K562 (cell line): ENCODE measurements around the gene MAPK13. TPM values are rescaled to one million over a fixed set of nuclear protein-coding genes. Genes with fewer than 3 reads are reported as not detected.

Experiments
- ATAC-seq: fragments of 200-7000 bp; cut with Tn5 transposase; 3 replicates; pipeline ENCODE4 v1.9.1; 2020; ENCODE audit warnings: moderate library complexity
- BruUV-seq: library from RNA; stranded (reverse); fragments of 400-500 nt; replicated peaks from 2 replicates; lab custom pipeline; 2021; lab: Mats Ljungman, UMichigan
- CTCF ChIA-PET: fragments of 300-600 bp; formaldehyde crosslinking; extraction: SDS; loops from one replicate; lab custom pipeline; 2021; ENCODE audit warnings: low intra/inter-chr PET ratio; lab: Yijun Ruan, JAX
- POLR2A ChIA-PET: fragments of 300-600, 350-650 bp; sonication (Branson Sonifier 250); formaldehyde crosslinking; extraction: SDS; loops from one replicate; lab custom pipeline; 2021; ENCODE audit warnings: antibody characterized with exemption, inconsistent platforms; lab: Yijun Ruan, JAX
- DNase-seq, 4 experiments: peaks; one replicate each; pipeline versions ENCODE4 v3.0.0 to v3.0.0-alpha.2; 2011 to 2018; ENCODE audit warnings: low spot score in 3 of 4, mixed read lengths in 3 of 4; ENCODE audit errors: extremely low read depth in 1 of 4
- FAIRE-seq: peaks from 2 replicates; lab custom pipeline; 2011; peaks lifted over from hg19 to GRCh38; lab: Jason Lieb, UNC
- H2AFZ ChIP-seq: 2 replicates; pipeline ENCODE4 v1.6.0; 2011; ENCODE audit warnings: low read depth, low read length, control low read depth, inconsistent platforms
- H3K27ac ChIP-seq: fragments of 200-600 bp; 3 replicates; pipeline ENCODE4 v1.8.0; 2011; ENCODE audit warnings: low read depth, mild to moderate bottlenecking, control low read depth, inconsistent platforms, low read length, moderate library complexity, mixed read lengths; ENCODE audit errors: extremely low read depth
- H3K27me3 ChIP-seq, 2 experiments: fragments of 300-600 bp in 1 of 2; 2 replicates in 1 of 2; 3 replicates in 1 of 2; pipeline versions ENCODE4 v1.6.0 to v1.8.0; 2011; ENCODE audit warnings: inconsistent platforms in 2 of 2, low read length in 2 of 2, mild to moderate bottlenecking in 1 of 2, mixed read lengths in 1 of 2, moderate library complexity in 1 of 2; ENCODE audit not compliant: control insufficient read depth in 2 of 2, insufficient read depth in 2 of 2
- H3K36me3 ChIP-seq: fragments of 300-600 bp; 3 replicates; pipeline ENCODE4 v1.8.0; 2011; ENCODE audit warnings: mild to moderate bottlenecking, low read length, inconsistent platforms; ENCODE audit not compliant: control insufficient read depth, insufficient read depth
- H3K4me1 ChIP-seq, 2 experiments: fragments of 200-600 bp in 1 of 2; replicated peaks in 1 of 2; 2 replicates in 1 of 2; 3 replicates in 1 of 2; pipeline versions ENCODE4 v1.5.1 to v1.8.0; 2011; ENCODE audit warnings: inconsistent platforms in 2 of 2, low read length in 2 of 2, mild to moderate bottlenecking in 1 of 2, mixed read lengths in 1 of 2, moderate library complexity in 1 of 2; ENCODE audit not compliant: control insufficient read depth in 2 of 2, insufficient read depth in 2 of 2
- H3K4me2 ChIP-seq: 2 replicates; pipeline ENCODE4 v1.6.1; 2011; ENCODE audit warnings: low read length, control low read depth, inconsistent platforms, mixed read lengths; ENCODE audit not compliant: insufficient read depth
- H3K4me3 ChIP-seq: fragments of 200-600 bp; sonication (generic), shearing (Covaris generic); 2 replicates; pipeline ENCODE4 v1.5.1; 2016; ENCODE audit warnings: control low read depth, inconsistent platforms
- H3K79me2 ChIP-seq: fragments of 200-600 bp; 3 replicates; pipeline ENCODE4 v1.8.0; 2011; ENCODE audit warnings: low read length, inconsistent platforms; ENCODE audit not compliant: control insufficient read depth, insufficient read depth
- H3K9ac ChIP-seq, 2 experiments: 2 replicates each; pipeline versions ENCODE4 v1.6.0 to v1.6.1; 2011; ENCODE audit warnings: low read depth in 2 of 2, low read length in 2 of 2, control low read depth in 1 of 2, inconsistent platforms in 1 of 2, mild to moderate bottlenecking in 1 of 2, mixed read lengths in 1 of 2; ENCODE audit not compliant: insufficient read depth in 1 of 2
- H3K9me1 ChIP-seq: one replicate; pipeline ENCODE4 v1.6.0; 2011; ENCODE audit warnings: inconsistent platforms, mild to moderate bottlenecking, low read length, moderate library complexity; ENCODE audit not compliant: control insufficient read depth, insufficient read depth
- H3K9me3 ChIP-seq: replicated peaks from 2 replicates; pipeline ENCODE4 v1.5.1; 2011; ENCODE audit warnings: low read depth, low read length, inconsistent platforms; ENCODE audit not compliant: control insufficient read depth, insufficient read depth
- H4K20me1 ChIP-seq: replicated peaks from 2 replicates; pipeline ENCODE4 v1.6.1; 2011; ENCODE audit warnings: low read length, inconsistent platforms, mixed read lengths; ENCODE audit not compliant: control insufficient read depth, insufficient read depth
- CBX3 ChIP-seq, 2 experiments: IDR thresholded peaks; 1 replicate in 1 of 2; 2 replicates in 1 of 2; pipeline ENCODE4 v1.6.1; 2012; ENCODE audit warnings: inconsistent platforms in 2 of 2, low read length in 2 of 2, borderline replicate concordance in 1 of 2, control low read depth in 1 of 2
- CEBPB ChIP-seq: fragments of 450-650 bp; IDR thresholded peaks from 2 replicates; pipeline ENCODE4 v1.6.1; 2016; ENCODE audit warnings: missing genetic modification characterization, missing compliant biosample characterization
- DMBX1 ChIP-seq: fragments of 250-450 bp; sonication (Bioruptor Pico); IDR thresholded peaks from 2 replicates; pipeline ENCODE4 v1.8.0; 2022; ENCODE audit warnings: inconsistent platforms, mild to moderate bottlenecking, moderate library complexity, borderline replicate concordance
- FOXA3 ChIP-seq, 2 experiments: fragments of 450-650 bp in 1 of 2; sonication (generic) in 1 of 2; formaldehyde crosslinking; IDR thresholded peaks in 1 of 2; conservative IDR thresholded peaks in 1 of 2; 2 replicates each; pipeline versions ENCODE4 v1.4.0 to v1.8.0; 2020 to 2022; ENCODE audit warnings: mild to moderate bottlenecking in 2 of 2, missing genetic modification reagents in 1 of 2
- KLF13 ChIP-seq: fragments of 450-650 bp; IDR thresholded peaks from 2 replicates; pipeline ENCODE4 v1.6.1; 2016; ENCODE audit warnings: missing genetic modification characterization, low read depth, mild to moderate bottlenecking, missing compliant biosample characterization, moderate library complexity, borderline replicate concordance
- NUFIP1 ChIP-seq: fragments of 450-650 bp; IDR thresholded peaks from 2 replicates; pipeline ENCODE4 v1.6.1; 2018; ENCODE audit not compliant: partially characterized antibody
- SAFB ChIP-seq: fragments of 200-400 bp; formaldehyde crosslinking; IDR thresholded peaks from 2 replicates; pipeline ENCODE4 v1.6.1; 2017; ENCODE audit warnings: low read depth, low read length, borderline replicate concordance
- TCF7L2 ChIP-seq: fragments of 150-350 bp; IDR thresholded peaks from 2 replicates; pipeline ENCODE4 v1.6.1; 2016; ENCODE audit warnings: low read depth, mild to moderate bottlenecking, low read length, moderate library complexity
- TRIM24 ChIP-seq, 2 experiments: fragments of 450-650 bp; IDR thresholded peaks; 2 replicates each; pipeline ENCODE4 v1.6.1; 2016
- TRIM28 ChIP-seq: fragments of 450-650 bp; IDR thresholded peaks from 2 replicates; pipeline ENCODE4 v1.6.1; 2017
- ZNF280A ChIP-seq: fragments of 450-650 bp; IDR thresholded peaks from 2 replicates; pipeline ENCODE4 v1.6.1; 2018; ENCODE audit warnings: mild to moderate bottlenecking, low read depth; ENCODE audit not compliant: partially characterized antibody
- WGBS: fragments of 100-300 bp; shearing (Covaris generic); methylation state at CpG from one replicate; pipeline ENCODE4 v1.1.6; 2016; ENCODE audit warnings: low coverage, mixed read lengths; ENCODE audit not compliant: insufficient coverage; ENCODE audit errors: missing lambda C conversion rate; 5-methylcytosine and 5-hydroxymethylcytosine counted together
- in situ Hi-C: fragments of 300-500 bp; cut with MboI; formaldehyde crosslinking; loops from 4 replicates; pipeline ENCODE4 v1.15.0; 2018; ENCODE audit warnings: inconsistent platforms, mixed read lengths
- intact Hi-C: fragments of 100-400 bp; cut with micrococcal nuclease; formaldehyde crosslinking; loops from 2 replicates; pipeline ENCODE4 v1.14.2; 2022
- polyA plus RNA-seq, 8 experiments: library from polyadenylated mRNA; depleted of rRNA in 4 of 8; stranded (reverse) in 5 of 8; unstranded in 3 of 8; fragments of >200 nt; fragmentation: Nextera tagmentation in 2 of 8; fragmentation: Illumina TruSeq in 1 of 8; extraction: Ambion mirVana in 2 of 8; extraction: Trizol in 1 of 8; gene quantifications; 2 replicates each; pipeline versions ENCODE4 v1.2.1 to v1.2.3, GENCODE V29; 2011 to 2014; ENCODE audit warnings: inconsistent platforms in 1 of 8, missing spikeins in 1 of 8
- total RNA-seq, 7 experiments: library from RNA; depleted of rRNA in 6 of 7; stranded (reverse); fragments of >200 nt in 6 of 7; fragmentation: Illumina TruSeq in 2 of 7; extraction: Trizol in 2 of 7; gene quantifications; 2 replicates each; pipeline versions ENCODE4 v1.2.1 to v1.2.3, GENCODE V29; 2011 to 2021; ENCODE audit warnings: low replicate concordance in 1 of 7

The MAPK13 gene
- total and polyA plus RNA-seq, 9 of the 15 experiments (the other 6 are each of a cell fraction or from before 2014, with no cell fraction given) = 0.03 to 2.3 (median 0.48) TPM; not detected in 1

- ATAC-seq (no peak), DNase-seq (no peak), FAIRE-seq (no peak)
- no peaks in the 10 kb centered on the region for H3K79me2 ChIP-seq
- peaks cover 9% of the 10 kb centered on the region for H3K9me3 ChIP-seq
- ChIA-PET CTCF (no interaction called here), POLR2A (interaction anchor here (1.2 kb wide), 1 partner anchor 17 kb away, joined by 3 read pairs; no protein-coding TSS in a partner anchor)
- H3K4me2 ChIP-seq = no peak overlapping the region
- H3K27me3 ChIP-seq = no peaks in the 10 kb centered on the region
- no peak for TF ChIP-seq CEBPB (tag)
- no peak for TF ChIP-seq SAFB
- TF ChIP-seq TRIM24 (IDR thresholded peaks at IDR 0.05) = peak; percentile 43 to 57; a peak in 3 of 4 replicates
- TF ChIP-seq NUFIP1 = no peak
- no peak for TF ChIP-seq TCF7L2
- TF ChIP-seq CBX3 (IDR thresholded peaks at IDR 0.05; ENCODE audit: borderline replicate concordance in 1 of 2, low read length in 2 of 2) = peak in 1 of 2 experiments; percentile 83; a peak in 2 of 3 replicates
- peak; percentile 79 for TF ChIP-seq TRIM28
- no peak for TF ChIP-seq KLF13 (tag)
- TF ChIP-seq ZNF280A = peak; percentile 41
- TF ChIP-seq FOXA3 (CRISPR knock-in tag; conservative IDR thresholded peaks at IDR 0.05 in 1 of 2, IDR thresholded peaks at IDR 0.05 in 1 of 2) = no peak
- TF ChIP-seq DMBX1 (CRISPR knock-in tag) = no peak
- H3K9ac ChIP-seq = no peak overlapping the region
- H3K36me3 ChIP-seq = no peaks in the 10 kb centered on the region
- H3K4me3 ChIP-seq = no peak overlapping the region
- no peak overlapping the region for H3K27ac ChIP-seq
- no peaks in the 10 kb centered on the region for H3K9me1 ChIP-seq
- H4K20me1 ChIP-seq = no peaks in the 10 kb centered on the region
- no peak overlapping the region for H2AFZ ChIP-seq
- intact Hi-C loops (no loop called here), in situ Hi-C loops (no loop called here)
- no peaks in the 10 kb centered on the region for H3K4me1 ChIP-seq
- no TSS peak for BruUV-seq
- 2% methylated on average over 2 of the region's 2 CpGs for WGBS
These were observed 25.3 kb downstream of the MAPK13 start for GRCh38 chr6:36155662-36156061.
